H1 (cell line): ENCODE data around the gene PRDM2. TPM values are rescaled to one million over a fixed set of nuclear protein-coding genes. Genes with fewer than 3 reads are reported as not detected.

Source experiments
- CTCF ChIA-PET: fragments of 300-600 bp; sonication (Branson Sonifier 250); formaldehyde crosslinking; loops from one replicate; lab custom pipeline; 2021; ENCODE audit not compliant: partially characterized antibody; lab: Charles Lee
- POLR2A ChIA-PET: fragments of 300-600 bp; sonication (Branson Sonifier 250); formaldehyde crosslinking; loops from one replicate; lab custom pipeline; 2021; ENCODE audit warnings: inconsistent platforms; ENCODE audit not compliant: partially characterized antibody; lab: Charles Lee
- DNase-seq, 2 experiments: peaks; one replicate each; pipeline versions ENCODE4 v3.0.0 to v3.0.0-alpha.2; 2010 to 2022; ENCODE audit warnings: low spot score in 2 of 2, low read depth in 1 of 2, mixed read lengths in 1 of 2
- FAIRE-seq: peaks from 2 replicates; lab custom pipeline; 2011; peaks lifted over from hg19 to GRCh38; lab: Jason Lieb, UNC
- H2AFZ ChIP-seq: 2 replicates; pipeline ENCODE4 v1.8.1; 2012; ENCODE audit warnings: low read length, inconsistent platforms
- H2AK5ac ChIP-seq: 2 replicates; pipeline ENCODE4 v1.6.1; 2013; ENCODE audit warnings: low read depth, low read length
- H2BK120ac ChIP-seq: replicated peaks from 2 replicates; pipeline ENCODE3; 2013; ENCODE audit warnings: low read depth, low read length, inconsistent platforms
- H2BK12ac ChIP-seq: 2 replicates; pipeline ENCODE4 v1.6.1; 2013; ENCODE audit warnings: low read depth, low read length
- H2BK15ac ChIP-seq: 2 replicates; pipeline ENCODE4 v1.6.1; 2013; ENCODE audit warnings: low read length
- H2BK20ac ChIP-seq: 2 replicates; pipeline ENCODE4 v1.6.1; 2013; ENCODE audit warnings: low read length
- H2BK5ac ChIP-seq: 2 replicates; pipeline ENCODE4 v1.6.1; 2013; ENCODE audit warnings: low read depth, low read length
- H3K14ac ChIP-seq: 2 replicates; pipeline ENCODE4 v1.6.1; 2013; ENCODE audit warnings: inconsistent platforms; ENCODE audit not compliant: insufficient read length
- H3K18ac ChIP-seq: 2 replicates; pipeline ENCODE4 v1.6.1; 2013; ENCODE audit warnings: low read length; ENCODE audit errors: extremely low read depth
- H3K23ac ChIP-seq: 2 replicates; pipeline ENCODE4 v1.6.1; 2013; ENCODE audit warnings: inconsistent platforms; ENCODE audit not compliant: insufficient read length
- H3K23me2 ChIP-seq: 2 replicates; pipeline ENCODE4 v1.6.1; 2013; ENCODE audit warnings: low read depth, low read length
- H3K27ac ChIP-seq: 2 replicates; pipeline ENCODE4 v1.6.1; 2011; ENCODE audit warnings: low read depth, low read length, inconsistent platforms
- H3K27me3 ChIP-seq, 4 experiments: replicated peaks in 1 of 4; 1 replicate in 1 of 4; 2 replicates in 3 of 4; pipeline versions ENCODE4 v1.6.1 to v1.8.1; 2011 to 2013; ENCODE audit warnings: low read length in 3 of 4, mild to moderate bottlenecking in 3 of 4, inconsistent platforms in 2 of 4, mixed read lengths in 2 of 4, moderate library complexity in 1 of 4; ENCODE audit not compliant: control insufficient read depth in 3 of 4, insufficient read depth in 3 of 4; ENCODE audit errors: extremely low read depth in 1 of 4
- H3K36me3 ChIP-seq, 4 experiments: 2 replicates each; pipeline versions ENCODE4 v1.6.1 to v1.8.1; 2011 to 2013; ENCODE audit warnings: mild to moderate bottlenecking in 4 of 4, low read length in 3 of 4, moderate library complexity in 2 of 4, control low read depth in 1 of 4, inconsistent platforms in 1 of 4; ENCODE audit not compliant: insufficient read depth in 4 of 4, control insufficient read depth in 2 of 4
- H3K4ac ChIP-seq: replicated peaks from 2 replicates; pipeline ENCODE3; 2013; ENCODE audit warnings: low read length, low read depth, mixed read lengths, inconsistent platforms; ENCODE audit not compliant: insufficient read length
- H3K4me1 ChIP-seq, 4 experiments: replicated peaks in 1 of 4; 1 replicate in 1 of 4; 2 replicates in 3 of 4; pipeline versions ENCODE4 v1.6.1 to v1.8.1; 2011 to 2013; ENCODE audit warnings: low read length in 3 of 4, inconsistent platforms in 2 of 4, mixed read lengths in 1 of 4; ENCODE audit not compliant: insufficient read depth in 4 of 4, control insufficient read depth in 3 of 4
- H3K4me2 ChIP-seq, 2 experiments: 2 replicates each; pipeline versions ENCODE4 v1.6.1 to v1.8.1; 2011 to 2013; ENCODE audit warnings: low read depth in 2 of 2, low read length in 2 of 2, control low read depth in 1 of 2, inconsistent platforms in 1 of 2, mild to moderate bottlenecking in 1 of 2; ENCODE audit not compliant: insufficient read depth in 1 of 2
- H3K4me3 ChIP-seq, 4 experiments: fragments of 200-600, 300-600 bp in 1 of 4; sonication (generic), shearing (Covaris generic), sonication (Bioruptor Twin) in 1 of 4; 2 replicates each; pipeline versions ENCODE4 v1.5.1 to v1.8.1; 2011 to 2016; ENCODE audit warnings: low read length in 4 of 4, low read depth in 3 of 4, control low read depth in 2 of 4, inconsistent platforms in 2 of 4, mild to moderate bottlenecking in 2 of 4, mixed read lengths in 1 of 4, moderate library complexity in 1 of 4; ENCODE audit not compliant: insufficient read depth in 2 of 4; ENCODE audit errors: extremely low read depth in 1 of 4
- H3K56ac ChIP-seq: replicated peaks from 2 replicates; pipeline ENCODE3; 2013; ENCODE audit warnings: low read depth, mild to moderate bottlenecking, mixed read lengths, low read length, inconsistent platforms; ENCODE audit not compliant: insufficient read length
- H3K79me1 ChIP-seq: 2 replicates; pipeline ENCODE4 v1.6.1; 2013; ENCODE audit warnings: low read depth, low read length, control low read depth
- H3K79me2 ChIP-seq, 2 experiments: 2 replicates each; pipeline versions ENCODE4 v1.6.1 to v1.8.1; 2012 to 2013; ENCODE audit warnings: low read length in 2 of 2, mild to moderate bottlenecking in 2 of 2, inconsistent platforms in 1 of 2; ENCODE audit not compliant: insufficient read depth in 2 of 2, control insufficient read depth in 1 of 2
- H3K9ac ChIP-seq, 4 experiments: replicated peaks in 1 of 4; 1 replicate in 1 of 4; 2 replicates in 3 of 4; pipeline versions ENCODE4 v1.6.1 to v1.8.1; 2011 to 2013; ENCODE audit warnings: low read depth in 3 of 4, low read length in 3 of 4, control low read depth in 2 of 4, mild to moderate bottlenecking in 2 of 4, moderate library complexity in 2 of 4, inconsistent platforms in 1 of 4; ENCODE audit errors: extremely low read depth in 1 of 4
- H3K9me3 ChIP-seq, 2 experiments: 2 replicates each; pipeline versions ENCODE4 v1.6.1 to v1.8.1; 2012 to 2013; ENCODE audit warnings: mild to moderate bottlenecking in 2 of 2, moderate library complexity in 2 of 2, control low read depth in 1 of 2, inconsistent platforms in 1 of 2, low read depth in 1 of 2, low read length in 1 of 2, mixed read lengths in 1 of 2; ENCODE audit not compliant: insufficient read depth in 2 of 2
- H4K20me1 ChIP-seq, 2 experiments: replicated peaks in 1 of 2; 2 replicates each; pipeline versions ENCODE3 to v1.8.1; 2011 to 2013; ENCODE audit warnings: inconsistent platforms in 2 of 2, low read length in 2 of 2, mild to moderate bottlenecking in 1 of 2; ENCODE audit not compliant: insufficient read depth in 2 of 2, control insufficient read depth in 1 of 2
- H4K5ac ChIP-seq: 2 replicates; pipeline ENCODE4 v1.6.1; 2013; ENCODE audit warnings: low read length, low read depth, mixed read lengths, inconsistent platforms; ENCODE audit not compliant: insufficient read length
- H4K8ac ChIP-seq: 2 replicates; pipeline ENCODE4 v1.8.0; 2013; ENCODE audit warnings: mild to moderate bottlenecking, moderate library complexity, low read length, inconsistent platforms; ENCODE audit not compliant: insufficient read depth; ENCODE audit errors: extremely low read depth
- H4K91ac ChIP-seq: replicated peaks from 2 replicates; pipeline ENCODE3; 2013; ENCODE audit warnings: low read length, mixed read lengths, inconsistent platforms; ENCODE audit not compliant: insufficient read length
- ATF2 ChIP-seq: IDR thresholded peaks from 2 replicates; pipeline ENCODE4 v1.6.1; 2012; ENCODE audit warnings: low read length, inconsistent platforms
- BACH1 ChIP-seq: IDR thresholded peaks from 2 replicates; pipeline ENCODE4 v1.6.1; 2012; ENCODE audit warnings: low read length, improper control_type of control experiment
- BCL11A ChIP-seq, 2 experiments: IDR thresholded peaks; one replicate each; pipeline ENCODE4 v1.6.1; 2011; ENCODE audit warnings: low read depth in 2 of 2, low read length in 2 of 2, mild to moderate bottlenecking in 2 of 2
- CHD2 ChIP-seq: IDR thresholded peaks from 2 replicates; pipeline ENCODE4 v1.6.1; 2012; ENCODE audit warnings: low read length, improper control_type of control experiment
- NRF1 ChIP-seq: IDR thresholded peaks from 2 replicates; pipeline ENCODE4 v1.6.1; 2011; ENCODE audit warnings: mild to moderate bottlenecking, low read depth, low read length, improper control_type of control experiment
- PHF8 ChIP-seq: fragments of 200-600 bp; sonication (generic); conservative IDR thresholded peaks from 2 replicates; pipeline ENCODE4 v1.7.1; 2012; ENCODE audit warnings: low read depth, mild to moderate bottlenecking, inconsistent platforms, low read length, moderate library complexity
- SIX5 ChIP-seq: IDR thresholded peaks from 2 replicates; pipeline ENCODE4 v1.6.1; 2011; ENCODE audit warnings: mild to moderate bottlenecking, low read depth, low read length
- YY1 ChIP-seq: IDR thresholded peaks from 2 replicates; pipeline ENCODE4 v1.6.1; 2011; ENCODE audit warnings: low read depth, mild to moderate bottlenecking, low read length
- ZNF274 ChIP-seq: IDR thresholded peaks from 2 replicates; pipeline ENCODE4 v1.7.0; 2012; ENCODE audit warnings: low read length, borderline replicate concordance; ENCODE audit errors: extremely low read depth
- WGBS, 2 experiments: shearing (Covaris generic) in 1 of 2; methylation state at CpG; one replicate each; pipeline versions ENCODE4 v1.1.6 to v1.1.7; 2013 to 2015; ENCODE audit warnings: low lambda C conversion rate in 2 of 2, mixed read lengths in 2 of 2, inconsistent platforms in 1 of 2, low coverage in 1 of 2, missing lambda C conversion rate in 1 of 2; ENCODE audit not compliant: insufficient replicate concordance in 2 of 2, insufficient coverage in 1 of 2, insufficient read length in 1 of 2; ENCODE audit errors: extremely low coverage in 1 of 2, missing lambda C conversion rate in 1 of 2; 5-methylcytosine and 5-hydroxymethylcytosine counted together
- polyA plus RNA-seq, 7 experiments: library from polyadenylated mRNA; depleted of rRNA in 3 of 7; stranded (reverse) in 5 of 7; unstranded in 2 of 7; fragments of >200 nt in 5 of 7; fragments of 200-250 nt in 2 of 7; gene quantifications; 1 replicate in 5 of 7; 2 replicates in 1 of 7; 4 replicates in 1 of 7; pipeline versions ENCODE4 v1.2.1 to v1.2.3, GENCODE V29; 2011 to 2013; ENCODE audit warnings: missing spikeins in 2 of 7, mixed read lengths in 2 of 7
- total RNA-seq: library from RNA; stranded (reverse); fragmentation: NEBNext Ultra II Directional; extraction: Animal tissue kit (Norgen Biotek cat#: 25700); gene quantifications from 2 replicates; pipeline ENCODE4 v1.2.1, GENCODE V29; 2021

PRDM2 gene
- total and polyA plus RNA-seq, 2 of the 8 experiments (the other 6 are each of a cell fraction or from before 2014, with no cell fraction given), result 5.8 to 21.2 TPM

- CTCF ChIA-PET, result interaction anchor here (0.9 to 1.7 kb wide), 5 partner anchors 12 to 85 kb away, joined by 3 to 6 read pairs (median 3); no protein-coding TSS in a partner anchor
- peak overlapping the region; percentile 4; the same call in 1 of the 2 replicates for H4K8ac ChIP-seq
- H3K4me2 ChIP-seq, result peak overlapping the region; percentile 66 to 98
- WGBS, 2 experiments, result 7% methylated on average over 49 of the region's 83 CpGs; no CpG with 5 or more reads in 1 of the 2 experiments
- peaks cover 0 to 6% (median 2%) of the 10 kb centered on the region in 4 experiments; a peak in 3 of 7 replicates for H3K4me1 ChIP-seq
- no peak overlapping the region for H2BK120ac ChIP-seq
- peak overlapping the region; percentile 70 to 87 (median 78) for H3K4me3 ChIP-seq
- peak overlapping the region; percentile 99 for H2AFZ ChIP-seq
- H3K79me1 ChIP-seq, result no peaks in the 10 kb centered on the region
- no peak overlapping the region for H3K18ac ChIP-seq
- no peak overlapping the region for H3K14ac ChIP-seq
- H3K9me3 ChIP-seq, result no peaks in the 10 kb centered on the region
- no peak overlapping the region for H3K4ac ChIP-seq
- H4K20me1 ChIP-seq, result peaks cover 9 to 11% of the 10 kb centered on the region in 2 experiments
- H2BK5ac ChIP-seq, result no peak overlapping the region
- DNase-seq (peak; percentile 66 to 94), FAIRE-seq (no peak)
- H2BK12ac ChIP-seq, result no peak overlapping the region
- peak overlapping the region in 3 of 4 experiments; percentile 41 to 91 (median 70); a peak in 4 of 7 replicates for H3K9ac ChIP-seq
- H3K36me3 ChIP-seq, result no peaks in the 10 kb centered on the region
- H3K56ac ChIP-seq, result no peak overlapping the region
- H3K23ac ChIP-seq, result no peak overlapping the region
- H2BK20ac ChIP-seq, result no peak overlapping the region
- no peak overlapping the region for H2BK15ac ChIP-seq
- no peak overlapping the region for H3K27ac ChIP-seq
- peaks cover 3 to 18% of the 10 kb centered on the region in 2 experiments; a peak in 2 of 4 replicates for H3K79me2 ChIP-seq
- POLR2A ChIA-PET, result interaction anchor here (1.0 to 1.6 kb wide), 5 partner anchors 9 to 152 kb away, joined by 3 to 7 read pairs (median 4); no protein-coding TSS in a partner anchor
- no peak overlapping the region for H2AK5ac ChIP-seq
- H4K5ac ChIP-seq, result no peak overlapping the region
- H3K27me3 ChIP-seq, result peaks cover 0 to 15% (median 5%) of the 10 kb centered on the region in 4 experiments; a peak in 4 of 7 replicates
- H3K23me2 ChIP-seq, result 0 out of 2 replicates have a peak, but pooled peaks cover 6% of the 10 kb centered on the region
- H4K91ac ChIP-seq, result no peak overlapping the region
- TF ChIP-seq YY1 (no peak), SIX5 (no peak), CHD2 (0 out of 2 replicates have a peak, but pooled peaks have one; percentile 56), PHF8 (peak; percentile 46; the same call in 1 of the 2 replicates), BACH1 (no peak), BCL11A (IDR thresholded peaks at IDR 0.05; ENCODE audit: low read depth in 2 of 2, low read length in 2 of 2) (no peak), NRF1 (no peak), ATF2 (no peak), ZNF274 (no peak)
These were observed 48.9 kb downstream of the PRDM2 start for GRCh38 chr1:13748610-13749505.
